Stimulated activated CD4-positive, alpha-beta T cell treated with anti-CD3 and anti-CD28 coated beads, Interleukin-4, amount 100 ng/mL, for 4 hours (primary cell): ENCODE results near the gene FUCA2.
"Not testable (repeated sequence)": the region's sequence is repeated elsewhere in the genome, so short reads cannot be mapped to it uniquely, and the experiment has no call there.

Experiments used
- DNase-seq, 2 experiments: peaks; one replicate each; pipeline ENCODE4 v3.0.0-alpha.2; 2020

FUCA2 gene

DNA sequence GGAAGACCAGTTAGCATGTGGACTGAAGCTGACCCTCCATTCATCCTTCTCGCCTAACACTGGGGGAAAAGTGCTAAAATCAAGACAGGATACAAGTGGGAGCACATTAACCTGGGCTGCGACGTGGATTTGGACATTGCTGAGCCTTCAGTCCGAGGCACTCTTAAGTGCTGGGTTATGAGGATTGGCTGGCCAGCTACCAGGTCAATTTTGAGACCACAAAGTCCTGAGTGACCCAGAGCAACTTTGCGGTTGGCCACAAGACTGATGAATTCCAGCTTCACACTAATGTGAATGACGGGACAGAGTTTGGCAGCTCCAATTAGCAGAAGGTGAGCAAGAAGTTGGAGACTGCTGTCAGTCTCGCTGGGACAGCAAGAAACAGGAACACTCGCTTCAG, 20.7 kb downstream of the FUCA2 start:
- DNase-seq, result no peak

DNA sequence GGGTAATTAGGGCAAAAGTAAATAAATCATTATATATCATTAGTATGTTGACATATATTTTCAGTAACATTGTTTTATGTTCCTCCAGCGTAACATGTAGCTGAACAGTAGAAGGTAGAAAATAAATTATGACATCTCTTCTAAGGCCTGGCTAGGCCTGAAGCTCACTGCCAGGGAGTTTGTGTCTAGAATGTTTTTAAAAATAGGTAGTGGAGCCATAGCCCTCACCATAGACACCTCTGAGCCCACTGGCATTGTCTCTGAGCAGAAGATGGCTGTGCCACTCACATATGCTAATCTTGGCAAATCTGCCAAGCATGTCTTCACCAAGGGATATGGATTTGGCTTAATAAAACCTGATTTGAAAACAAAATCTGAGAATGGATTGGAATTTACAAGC, 21.3 kb downstream of the FUCA2 start:
- no peak for DNase-seq

DNA sequence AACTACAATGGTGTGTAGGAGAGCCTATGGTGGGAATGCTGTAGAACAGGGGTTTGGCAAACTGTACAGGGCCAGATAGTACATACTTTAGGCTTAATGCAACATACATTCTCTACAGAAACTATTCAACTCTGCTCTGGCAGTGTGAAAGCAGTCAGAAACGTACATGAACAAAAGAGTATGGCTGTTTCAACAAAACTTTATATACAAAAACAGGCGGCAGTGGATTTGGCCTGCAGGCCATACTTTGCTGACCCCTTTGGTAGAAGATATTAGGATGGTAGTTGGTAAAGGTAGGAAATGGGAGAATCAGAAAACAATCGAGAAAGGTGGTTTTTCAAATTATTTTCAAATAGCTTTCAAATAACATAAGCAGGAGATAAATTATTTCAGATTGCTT, 24.8 kb downstream of the FUCA2 start:
- no peak for DNase-seq

DNA sequence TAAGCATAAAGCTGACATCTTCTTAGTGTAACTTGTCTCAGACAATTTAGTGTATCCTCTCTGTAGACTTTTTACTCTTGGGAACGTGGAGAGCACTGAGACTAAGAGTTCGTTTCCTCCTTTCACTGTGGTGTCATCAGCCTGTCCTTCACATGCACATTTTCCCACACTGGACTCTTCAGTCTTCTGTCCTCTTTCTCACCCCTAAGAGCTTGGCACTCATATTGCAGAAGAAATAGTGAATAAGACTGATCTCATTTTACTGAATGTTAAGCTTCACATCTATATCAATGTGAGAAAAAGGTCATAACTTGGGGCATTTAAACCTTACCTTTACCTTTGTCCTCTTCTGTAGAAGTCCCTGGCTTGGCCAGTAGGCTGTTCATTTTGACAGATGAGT, 25.6 kb downstream of the FUCA2 start:
- DNase-seq, result no peak

DNA sequence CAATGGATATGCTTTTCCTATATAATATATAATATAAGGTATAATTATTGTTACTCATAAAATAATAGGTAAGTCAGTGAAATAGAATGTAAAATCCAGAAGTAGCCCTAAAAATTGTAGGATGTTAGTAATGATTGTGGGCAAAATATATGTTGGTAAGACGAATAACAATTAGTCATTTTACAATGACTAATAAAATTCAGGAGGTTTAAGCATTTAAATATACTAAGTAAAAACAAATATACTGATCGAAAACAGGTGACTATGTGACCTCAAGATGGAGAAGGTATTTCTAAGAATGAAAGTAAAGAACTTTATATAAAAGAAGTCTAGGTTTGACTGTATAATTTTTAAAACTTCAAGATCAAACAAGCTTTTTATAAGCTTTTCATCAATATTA, 28.9 kb downstream of the FUCA2 start:
- DNase-seq, result no peak

DNA sequence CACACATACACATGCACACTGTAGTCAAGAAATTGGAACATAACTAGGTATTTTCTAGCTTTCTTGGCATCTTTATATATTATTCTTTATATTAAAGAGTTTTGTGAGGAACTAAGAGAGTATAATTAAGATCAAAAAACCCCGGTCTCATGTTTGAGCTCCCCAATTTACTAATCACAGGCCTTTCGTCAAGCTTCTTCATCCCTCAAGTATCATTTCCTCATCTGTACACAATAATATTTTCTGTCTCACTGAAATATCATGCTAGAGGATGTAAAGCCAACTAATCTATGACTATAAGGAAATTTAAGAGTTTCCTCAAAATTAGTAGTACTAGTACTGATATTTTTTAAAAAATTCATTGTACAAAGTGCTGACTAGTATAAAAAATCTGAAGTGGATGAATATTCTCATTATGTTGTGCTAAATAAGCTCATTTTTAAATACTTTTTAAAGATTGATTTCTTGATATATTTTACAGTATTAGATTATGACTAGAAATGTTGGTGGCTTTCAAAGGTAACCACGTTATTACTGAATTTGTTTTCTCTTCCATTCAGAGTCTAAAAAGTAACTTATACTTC, 32.9 kb downstream of the FUCA2 start:
- no peak for DNase-seq

DNA sequence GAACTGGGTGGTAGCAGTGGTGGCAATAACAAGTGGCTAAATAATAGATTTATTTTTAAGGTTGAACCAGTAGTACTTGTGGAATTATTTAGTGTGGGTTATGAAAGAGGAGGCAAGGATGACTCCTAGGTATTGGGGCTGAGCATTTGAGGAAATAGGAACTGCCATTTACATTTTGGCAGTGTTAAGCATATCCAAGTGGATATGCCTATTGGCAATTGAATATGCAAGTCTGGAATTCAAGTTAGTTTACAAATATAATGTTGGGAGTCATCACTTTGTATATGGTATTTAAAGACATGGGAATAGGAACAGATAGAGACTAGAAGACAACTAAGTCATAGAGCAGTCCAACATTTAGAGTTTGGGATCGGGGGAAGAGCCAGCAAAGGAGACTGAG, 35.0 kb downstream of the FUCA2 start:
- no peak for DNase-seq

DNA sequence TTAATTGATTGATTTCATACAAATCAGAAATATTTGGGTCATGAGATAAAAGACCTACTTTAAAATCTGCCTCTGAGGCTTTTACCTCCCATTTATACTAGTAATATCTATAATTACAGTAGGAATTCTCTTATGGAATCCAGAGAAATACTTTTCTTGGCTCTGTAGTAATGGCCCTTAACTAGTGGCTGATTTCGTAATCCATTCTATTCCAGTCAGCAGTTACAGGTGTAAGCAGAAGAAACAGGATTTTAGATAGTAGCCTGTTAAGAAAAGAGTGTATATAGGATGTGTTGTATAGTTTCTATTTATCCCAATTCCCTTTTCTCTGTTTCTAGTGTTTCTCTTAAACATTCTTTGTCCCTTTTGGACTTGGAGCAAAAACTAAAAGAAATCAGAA, 39.7 kb downstream of the FUCA2 start:
- DNase-seq, result no peak

DNA sequence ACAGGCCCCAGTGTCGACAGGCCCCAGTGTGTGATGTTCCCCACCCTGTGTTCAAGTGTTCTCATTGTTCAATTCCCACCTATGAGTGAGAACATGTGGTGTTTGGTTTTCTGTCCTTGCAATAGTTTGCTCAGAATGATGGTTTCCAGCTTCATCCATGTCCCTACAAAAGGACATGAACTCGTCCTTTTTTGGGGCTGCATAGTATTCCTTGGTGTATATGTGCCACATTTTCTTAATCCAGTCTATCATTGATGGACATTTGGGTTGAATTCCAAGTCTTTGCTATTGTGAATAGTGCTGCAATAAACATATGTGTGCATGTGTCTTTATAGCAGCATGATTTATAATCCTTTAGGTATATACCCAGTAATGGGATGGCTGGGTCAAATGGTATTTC, 42.7 kb downstream of the FUCA2 start:
- DNase-seq, result not testable (repeated sequence)

DNA sequence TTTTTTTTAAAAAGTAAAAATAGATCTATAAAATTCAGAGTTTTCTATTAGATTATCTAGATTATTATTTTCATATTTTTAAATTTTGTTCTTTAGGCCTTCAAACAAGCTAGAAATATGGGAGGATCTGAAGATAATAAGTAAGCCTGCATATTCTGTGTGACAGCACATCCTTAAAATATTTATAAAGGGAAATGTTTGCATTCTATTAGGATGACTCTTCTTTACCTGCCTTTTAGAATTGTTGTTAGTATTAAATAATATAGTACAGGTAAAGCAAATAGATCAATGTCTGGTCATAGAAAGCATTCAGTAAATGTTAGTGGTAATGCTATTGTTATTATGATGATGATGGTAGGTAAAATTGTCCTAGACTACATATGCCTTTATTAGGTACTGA, 43.5 kb downstream of the FUCA2 start:
- no peak for DNase-seq

DNA sequence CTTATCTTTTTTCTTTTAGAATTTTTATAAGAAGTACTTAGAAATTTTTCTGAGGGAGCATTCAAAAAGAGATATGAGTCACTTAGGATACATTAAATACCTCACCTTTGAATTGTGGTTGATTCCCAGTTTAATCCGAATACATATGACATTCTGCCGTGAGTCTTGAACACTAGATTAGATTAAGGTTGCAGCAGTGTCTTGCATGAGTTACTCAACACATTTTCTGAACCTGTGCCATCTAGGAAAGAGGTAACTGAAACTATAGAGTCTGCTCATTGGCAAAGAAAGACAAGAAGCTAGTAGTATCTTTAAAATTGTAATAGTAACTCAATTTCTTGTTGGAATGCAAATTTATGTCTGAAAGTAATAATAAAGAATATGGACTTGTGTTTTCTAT, 46.0 kb downstream of the FUCA2 start:
- DNase-seq, result no peak

DNA sequence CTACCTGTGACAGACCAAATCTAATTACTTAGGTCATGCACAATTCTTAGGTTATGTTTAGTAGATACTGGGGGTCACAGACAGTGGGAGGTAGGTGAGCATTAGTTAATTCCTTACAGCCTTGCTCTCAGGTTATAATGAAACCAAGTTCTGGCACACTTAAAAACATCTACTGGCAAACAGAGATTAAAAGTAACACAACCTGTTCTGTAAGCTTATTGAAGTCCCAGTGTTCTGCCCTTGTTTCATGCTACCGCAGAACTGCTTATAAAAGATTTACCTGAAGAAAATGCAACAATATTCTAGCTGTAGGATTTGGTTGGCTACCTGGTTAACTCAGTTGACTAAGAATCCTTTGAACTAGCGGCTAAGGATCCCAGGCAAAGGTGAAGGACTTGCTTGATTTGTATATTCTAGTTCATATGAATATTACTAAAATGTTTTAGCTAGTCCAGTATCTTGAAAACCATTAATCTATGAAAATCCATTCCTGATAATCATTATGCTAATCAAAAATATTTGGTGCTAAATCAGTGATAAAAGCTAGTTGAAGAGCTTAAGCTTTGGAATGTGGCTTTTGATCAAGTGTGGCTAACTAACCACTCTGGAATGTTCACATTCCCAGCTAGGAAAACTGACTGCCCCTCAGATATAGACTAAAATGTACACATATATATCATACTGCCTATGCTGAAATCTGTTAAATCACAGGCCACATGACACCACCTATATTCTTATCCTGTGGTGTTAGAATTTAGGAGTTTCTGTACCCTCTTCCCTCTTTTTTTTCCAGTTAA, 53.8 kb downstream of the FUCA2 start:
- DNase-seq, result no peak

DNA sequence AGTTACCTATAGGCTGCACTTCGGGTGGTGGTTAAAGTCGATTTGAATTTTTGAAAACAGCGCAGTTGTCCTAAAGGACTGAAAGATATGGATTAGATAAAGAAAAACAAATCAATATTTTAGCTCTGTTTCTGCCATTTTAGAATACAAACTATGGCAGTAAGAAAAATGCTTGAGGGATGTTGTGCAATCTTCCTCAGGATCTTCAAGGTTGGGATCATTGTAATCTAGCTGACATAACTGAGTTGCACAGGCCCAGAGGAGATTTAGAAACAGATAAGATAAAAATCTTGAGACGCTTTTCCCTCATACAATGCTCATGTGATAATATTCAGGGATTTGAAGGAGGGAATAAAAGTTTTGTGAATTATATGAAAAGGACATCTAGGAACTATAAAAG, 60.0 kb downstream of the FUCA2 start:
- no peak for DNase-seq

DNA sequence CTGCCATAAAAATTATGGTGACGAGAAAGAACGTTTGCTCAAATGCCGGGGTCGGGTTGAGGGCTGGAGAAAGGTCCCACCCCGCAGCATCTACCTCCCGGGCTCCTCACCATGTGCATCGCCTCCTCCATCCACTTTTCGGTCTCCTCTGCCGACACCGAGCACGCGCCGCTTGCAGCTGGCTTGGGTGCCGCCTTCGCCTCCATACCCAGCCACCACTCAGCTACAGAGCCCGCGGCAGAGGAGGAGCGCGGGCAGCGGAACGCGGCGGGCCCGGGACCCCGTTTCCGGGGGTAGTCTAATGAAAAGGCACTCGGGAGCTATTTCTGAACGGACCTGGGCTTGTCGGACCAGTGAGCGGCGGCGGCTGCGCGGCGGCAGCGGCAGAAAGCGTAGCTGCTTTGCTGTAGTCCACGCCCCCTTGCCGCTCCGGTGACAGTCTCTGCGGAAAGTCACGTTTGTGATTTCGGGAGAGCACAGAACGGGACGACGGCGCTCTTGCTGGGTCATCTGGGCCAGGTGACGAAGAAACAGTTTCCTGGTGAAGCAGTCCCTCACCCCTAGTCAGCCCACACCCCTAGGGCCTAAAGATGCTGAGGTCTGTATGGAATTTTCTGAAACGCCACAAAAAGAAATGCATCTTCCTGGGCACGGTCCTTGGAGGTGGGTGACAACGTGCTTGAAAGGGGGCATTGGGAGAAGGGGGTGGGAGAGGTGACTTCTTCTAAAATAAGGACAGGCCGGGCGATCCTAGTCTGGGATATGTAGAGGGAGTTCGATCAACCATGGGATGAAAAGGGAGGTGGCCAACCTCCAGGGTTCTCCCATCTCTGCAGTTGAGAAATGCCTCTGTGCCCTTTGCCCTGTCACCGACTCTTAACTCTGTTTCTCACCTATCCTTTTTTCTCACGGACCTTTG, 60.8 kb downstream of the FUCA2 start, which contains the start of the genes ADAT2 and PEX3:
Gene ADAT2 (minus strand): TSS at position 243 of the 919 bp plus-strand sequence. CDS start 37 bp downstream, at position 206.
Gene PEX3 (plus strand): TSS at position 353 of the 919 bp plus-strand sequence. CDS start 238 bp downstream, at position 591.
- DNase-seq, result peak; percentile 89 to 92

DNA sequence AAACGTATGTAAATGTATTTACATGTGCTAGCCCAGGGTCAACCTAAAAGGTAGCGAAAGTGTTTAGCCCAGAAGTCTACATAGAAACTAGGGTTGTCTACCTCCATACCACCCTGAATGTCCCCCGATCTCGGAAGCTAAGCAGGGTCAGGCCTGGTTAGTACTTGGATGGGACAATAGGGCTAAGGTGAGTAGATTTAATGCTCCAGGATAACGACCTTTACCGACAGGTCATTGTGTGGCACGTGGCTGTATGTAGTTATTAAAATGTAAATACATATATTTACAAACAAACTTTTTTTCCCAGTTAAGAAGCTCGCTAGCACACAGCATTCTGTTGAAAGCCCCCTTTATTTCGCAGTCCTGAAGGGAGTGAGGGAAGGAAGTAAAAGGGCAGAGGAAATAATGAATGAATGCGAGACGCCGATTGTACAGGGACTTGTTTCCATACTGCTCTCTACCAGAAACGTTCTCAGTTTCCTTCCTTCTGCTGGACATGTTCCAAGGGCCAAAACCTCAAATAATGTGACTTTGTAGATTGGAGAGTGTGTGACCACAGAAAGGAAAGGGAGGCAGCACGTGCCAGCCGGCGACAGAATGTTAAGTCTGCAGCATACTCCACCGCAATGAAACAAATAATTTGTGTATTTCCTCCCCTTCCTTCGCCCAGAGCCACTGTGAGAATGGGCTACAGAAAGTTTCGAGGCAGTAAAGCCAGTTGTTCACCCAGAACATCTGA, 61.6 kb downstream of the FUCA2 start:
- peak; percentile 1 to 12 for DNase-seq

DNA sequence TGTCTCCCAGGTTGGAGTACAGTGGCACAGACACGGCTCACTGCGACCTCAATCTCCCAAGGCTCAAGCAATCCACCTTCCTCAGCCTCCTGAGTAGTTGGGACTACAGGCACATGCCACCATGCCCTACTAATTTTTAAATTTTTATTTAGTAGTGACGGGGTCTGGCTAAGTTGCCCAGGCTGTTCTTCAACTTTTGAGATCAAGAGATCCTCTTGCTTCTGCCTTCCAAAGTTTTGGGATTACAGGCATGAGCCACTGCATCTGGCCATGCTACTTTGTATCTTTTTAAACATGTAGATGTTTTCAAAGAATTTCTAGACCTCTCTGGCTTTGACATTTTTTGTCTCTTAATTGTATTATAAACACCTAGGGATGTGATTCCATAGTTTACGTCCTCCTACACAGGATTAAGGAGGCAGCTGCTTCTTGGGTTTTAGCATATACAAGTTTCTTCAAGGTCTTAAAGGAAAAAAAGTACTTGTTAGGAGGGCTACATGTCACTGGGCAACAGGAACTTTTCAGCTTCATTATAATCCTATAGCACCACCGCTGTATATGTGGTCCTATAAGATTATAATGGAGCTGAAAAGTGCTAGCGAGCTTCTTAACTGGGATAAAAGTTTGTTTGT, 62.3 kb downstream of the FUCA2 start:
- no peak for DNase-seq

DNA sequence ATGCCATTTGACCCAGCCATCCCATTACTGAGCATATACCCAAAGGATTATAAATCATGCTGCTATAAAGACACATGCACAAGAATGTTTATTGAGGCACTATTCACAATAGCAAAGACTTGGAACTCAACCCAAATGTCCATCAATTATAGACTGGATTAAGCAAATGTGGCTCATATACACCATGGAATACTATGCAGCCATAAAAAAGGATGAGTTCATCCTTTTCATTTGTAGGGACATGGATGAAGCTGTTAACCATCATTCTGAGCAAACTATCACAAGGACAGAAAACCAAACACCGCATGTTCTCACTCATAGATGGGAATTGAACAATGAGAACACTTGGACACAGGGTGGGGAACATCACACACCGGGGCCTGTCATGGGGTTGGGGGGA, 63.7 kb downstream of the FUCA2 start:
- not testable (repeated sequence) for DNase-seq
